GM12892 (cell line): Measurements from ENCODE around the gene MS4A1.
A peak's percentile ranks its signal among the peaks of the same experiment; 100 is the strongest.
"Not testable (repeated sequence)": the region's sequence is repeated elsewhere in the genome, so short reads cannot be mapped to it uniquely, and the experiment has no call there.

Source experiments
- DNase-seq: peaks from one replicate; pipeline ENCODE4 v3.0.0; 2011; ENCODE audit not compliant: insufficient read length
- FAIRE-seq: peaks from 2 replicates; lab custom pipeline; 2011; peaks lifted over from hg19 to GRCh38; lab: Jason Lieb, UNC
- POLR2A ChIP-seq: IDR thresholded peaks from 2 replicates; pipeline ENCODE4 v1.6.1; 2011; ENCODE audit warnings: low read depth, low read length, control low read depth
- POLR2AphosphoS5 ChIP-seq: IDR thresholded peaks from 2 replicates; pipeline ENCODE4 v1.6.1; 2011; ENCODE audit warnings: low read depth, low read length, control low read depth
- TAF1 ChIP-seq: IDR thresholded peaks from 2 replicates; pipeline ENCODE4 v1.6.1; 2011; ENCODE audit warnings: low read depth, mild to moderate bottlenecking, control low read depth, low read length, borderline replicate concordance

MS4A1 gene

GRCh38 chr11:60504219-60504905, 48.7 kb downstream of the MS4A1 start:
- no peak for TF ChIP-seq TAF1
- TF ChIP-seq POLR2AphosphoS5: no peak
- TF ChIP-seq POLR2A: no peak
- FAIRE-seq (peak; percentile 78), DNase-seq (no peak)

GRCh38 chr11:60509609-60510008, 54.0 kb downstream of the MS4A1 start:
- not testable (repeated sequence) for DNase-seq, FAIRE-seq

- FAIRE-seq, DNase-seq: not testable (repeated sequence)
Measured at GRCh38 chr11:60510209-60510608, 54.6 kb downstream of the MS4A1 start.

- DNase-seq (no peak), FAIRE-seq (no peak)
- TF ChIP-seq TAF1 (no peak), POLR2A (no peak), POLR2AphosphoS5 (no peak)
Measured at GRCh38 chr11:60511393-60511792, 55.7 kb downstream of the MS4A1 start.

- FAIRE-seq (no peak), DNase-seq (no peak)
- no peak for TF ChIP-seq POLR2A
- no peak for TF ChIP-seq TAF1
- TF ChIP-seq POLR2AphosphoS5: no peak
Measured at GRCh38 chr11:60512651-60513225, 57.1 kb downstream of the MS4A1 start.

- TF ChIP-seq POLR2AphosphoS5 (no peak), POLR2A (no peak)
- DNase-seq (no peak), FAIRE-seq (peak; percentile 84)
Measured at GRCh38 chr11:60513496-60514460, 58.1 kb downstream of the MS4A1 start.

GRCh38 chr11:60515144-60515855, 59.7 kb downstream of the MS4A1 start, which contains the start of gene MS4A13:
Gene MS4A13 (plus strand): TSS chr11:60515392. CDS start chr11:60518084, 2,692 bp downstream.
- DNase-seq (no peak), FAIRE-seq (no peak)
- no peak for TF ChIP-seq POLR2AphosphoS5
- no peak for TF ChIP-seq TAF1
- no peak for TF ChIP-seq POLR2A
